SK-N-SH treated with all-trans-retinoic acid at 6 μM for 48 hours (cell line): ENCODE results near the gene ARHGEF1.
A peak's percentile ranks its signal among the peaks of the same experiment; 100 is the strongest.

ENCODE experiments used
- ATAC-seq: fragments of 200-7000 bp; cut with Tn5 transposase; 3 replicates; pipeline ENCODE4 v1.9.1; 2020; ENCODE audit warnings: mild to moderate bottlenecking, moderate library complexity
- ARNTL ChIP-seq: fragments of 450-650 bp; formaldehyde crosslinking; IDR thresholded peaks from 2 replicates; pipeline ENCODE4 v1.5.0; 2020; ENCODE audit warnings: low read depth, mild to moderate bottlenecking, moderate library complexity, borderline replicate concordance
- BACH2 ChIP-seq: fragments of 250-450 bp; sonication (Bioruptor Pico); IDR thresholded peaks from 2 replicates; pipeline ENCODE4 v1.9.0; 2021; ENCODE audit warnings: mild to moderate bottlenecking, borderline replicate concordance
- ESRRG ChIP-seq: fragments of 250-450 bp; sonication (Bioruptor Pico); IDR thresholded peaks from 2 replicates; pipeline ENCODE4 v1.6.1; 2021; ENCODE audit warnings: mild to moderate bottlenecking
- GLIS3 ChIP-seq: fragments of 250-450 bp; sonication (Bioruptor Pico); IDR thresholded peaks from 2 replicates; pipeline ENCODE4 v1.5.0; 2020; ENCODE audit warnings: mild to moderate bottlenecking, moderate library complexity
- ISL1 ChIP-seq: fragments of 250-450 bp; sonication (Bioruptor Pico); IDR thresholded peaks from 2 replicates; pipeline ENCODE4 v2.1.2; 2022; ENCODE audit warnings: mild to moderate bottlenecking, moderate library complexity
- OSR1 ChIP-seq: fragments of 250-450 bp; sonication (Bioruptor Pico); IDR thresholded peaks from 2 replicates; pipeline ENCODE4 v1.8.0; 2022; ENCODE audit warnings: moderate library complexity, mild to moderate bottlenecking, inconsistent platforms
- PPARA ChIP-seq: fragments of 250-450 bp; sonication (Bioruptor Pico); IDR thresholded peaks from 2 replicates; pipeline ENCODE4 v1.5.0; 2020; ENCODE audit warnings: mild to moderate bottlenecking, borderline replicate concordance
- RARB ChIP-seq: fragments of 250-450 bp; sonication (Bioruptor Pico); IDR thresholded peaks from 2 replicates; pipeline ENCODE4 v1.8.0; 2021; ENCODE audit warnings: mild to moderate bottlenecking, moderate library complexity
- SNAI2 ChIP-seq: fragments of 250-450 bp; sonication (Bioruptor Pico); IDR thresholded peaks from 2 replicates; pipeline ENCODE4 v1.5.0; 2020; ENCODE audit warnings: mild to moderate bottlenecking, moderate library complexity
- TCF4 ChIP-seq: fragments of 250-450 bp; sonication (Bioruptor Pico); IDR thresholded peaks from 2 replicates; pipeline ENCODE4 v1.8.0; 2021; ENCODE audit warnings: mild to moderate bottlenecking, moderate library complexity, borderline replicate concordance
- TOX ChIP-seq: fragments of 250-450 bp; sonication (Bioruptor Pico); IDR thresholded peaks from 2 replicates; pipeline ENCODE4 v1.8.0; 2021; ENCODE audit warnings: mild to moderate bottlenecking, moderate library complexity, borderline replicate concordance
- ZC3H10 ChIP-seq: fragments of 250-450 bp; sonication (Bioruptor Pico); IDR thresholded peaks from 2 replicates; pipeline ENCODE4 v1.5.1; 2021; ENCODE audit warnings: mild to moderate bottlenecking, moderate library complexity
- ZFP3 ChIP-seq: fragments of 250-450 bp; sonication (Bioruptor Pico); IDR thresholded peaks from 2 replicates; pipeline ENCODE4 v1.5.0; 2020; ENCODE audit warnings: mild to moderate bottlenecking, moderate library complexity
- ZFP30 ChIP-seq: fragments of 450-650 bp; formaldehyde crosslinking; IDR thresholded peaks from 2 replicates; pipeline ENCODE4 v1.5.0; 2022; ENCODE audit warnings: mild to moderate bottlenecking, moderate library complexity
- ZNF565 ChIP-seq: fragments of 450-650 bp; formaldehyde crosslinking; conservative IDR thresholded peaks from 2 replicates; pipeline ENCODE4 v1.5.0; 2020; ENCODE audit warnings: low read depth, mild to moderate bottlenecking, moderate library complexity
- ZNF70 ChIP-seq: fragments of 450-650 bp; formaldehyde crosslinking; IDR thresholded peaks from 2 replicates; pipeline ENCODE4 v1.5.0; 2020; ENCODE audit warnings: mild to moderate bottlenecking, moderate library complexity
- ZNF8 ChIP-seq: fragments of 450-650 bp; formaldehyde crosslinking; IDR thresholded peaks from 2 replicates; pipeline ENCODE4 v1.5.0; 2020; ENCODE audit warnings: mild to moderate bottlenecking, moderate library complexity
- TF ChIP-seq, protein P1 (sequence below): fragments of 250-450 bp; sonication (Bioruptor Pico); IDR thresholded peaks from 2 replicates; pipeline ENCODE4 v1.8.0; 2021; ENCODE audit warnings: low read depth, mild to moderate bottlenecking, moderate library complexity, borderline replicate concordance
- TF ChIP-seq, protein P2 (sequence below): fragments of 250-450 bp; sonication (Bioruptor Pico); IDR thresholded peaks from 2 replicates; pipeline ENCODE4 v1.5.1; 2021; ENCODE audit warnings: mild to moderate bottlenecking, moderate library complexity
- TF ChIP-seq, protein P3 (sequence below): fragments of 250-450 bp; sonication (Bioruptor Pico); IDR thresholded peaks from 2 replicates; pipeline ENCODE4 v1.5.1; 2020; ENCODE audit warnings: low read depth, mild to moderate bottlenecking, moderate library complexity
- TF ChIP-seq, protein P4 (sequence below): fragments of 250-450 bp; sonication (Bioruptor Pico); IDR thresholded peaks from 2 replicates; pipeline ENCODE4 v1.8.0; 2020; ENCODE audit warnings: mild to moderate bottlenecking, moderate library complexity, borderline replicate concordance

ARHGEF1 gene

DNA sequence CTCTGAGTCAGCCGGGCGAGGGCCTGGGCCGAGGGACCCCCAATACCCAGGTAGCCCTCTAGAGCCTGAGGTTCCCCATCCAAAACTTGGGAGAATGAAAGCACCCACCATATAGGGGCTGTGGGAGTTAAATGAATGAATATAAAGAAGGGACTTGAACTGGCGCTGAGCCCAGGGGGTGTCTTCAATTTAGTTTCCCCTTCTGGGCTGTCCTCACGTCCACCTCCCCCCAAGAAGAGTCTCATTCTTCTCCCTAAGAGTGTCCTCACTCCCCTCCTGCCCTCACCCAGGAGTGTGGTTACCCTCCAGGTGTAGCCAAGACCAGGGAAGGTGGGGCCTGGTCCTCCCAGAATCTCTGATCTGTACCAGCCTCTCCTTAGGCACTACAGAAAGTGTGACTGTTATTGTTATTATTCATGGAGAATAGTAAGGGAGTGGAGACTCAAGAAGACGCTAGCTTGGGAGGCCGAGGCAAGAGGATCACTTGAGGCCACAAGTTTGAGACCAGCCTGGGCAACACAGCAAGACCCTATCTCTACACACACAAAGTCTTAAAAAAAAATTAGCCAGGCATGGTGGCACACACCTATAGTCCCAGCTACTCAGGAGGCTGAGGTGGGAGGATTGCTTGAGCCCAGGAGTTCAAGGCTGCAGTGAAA is 3.2 kb upstream of the ARHGEF1 start:
- TF ChIP-seq, protein P1, sequence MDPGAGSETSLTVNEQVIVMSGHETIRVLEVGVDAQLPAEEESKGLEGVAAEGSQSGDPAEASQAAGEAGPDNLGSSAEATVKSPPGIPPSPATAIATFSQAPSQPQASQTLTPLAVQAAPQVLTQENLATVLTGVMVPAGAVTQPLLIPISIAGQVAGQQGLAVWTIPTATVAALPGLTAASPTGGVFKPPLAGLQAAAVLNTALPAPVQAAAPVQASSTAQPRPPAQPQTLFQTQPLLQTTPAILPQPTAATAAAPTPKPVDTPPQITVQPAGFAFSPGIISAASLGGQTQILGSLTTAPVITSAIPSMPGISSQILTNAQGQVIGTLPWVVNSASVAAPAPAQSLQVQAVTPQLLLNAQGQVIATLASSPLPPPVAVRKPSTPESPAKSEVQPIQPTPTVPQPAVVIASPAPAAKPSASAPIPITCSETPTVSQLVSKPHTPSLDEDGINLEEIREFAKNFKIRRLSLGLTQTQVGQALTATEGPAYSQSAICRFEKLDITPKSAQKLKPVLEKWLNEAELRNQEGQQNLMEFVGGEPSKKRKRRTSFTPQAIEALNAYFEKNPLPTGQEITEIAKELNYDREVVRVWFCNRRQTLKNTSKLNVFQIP (CRISPR knock-in tag), result no peak
- no peak for TF ChIP-seq ARNTL
- TF ChIP-seq, protein P2, sequence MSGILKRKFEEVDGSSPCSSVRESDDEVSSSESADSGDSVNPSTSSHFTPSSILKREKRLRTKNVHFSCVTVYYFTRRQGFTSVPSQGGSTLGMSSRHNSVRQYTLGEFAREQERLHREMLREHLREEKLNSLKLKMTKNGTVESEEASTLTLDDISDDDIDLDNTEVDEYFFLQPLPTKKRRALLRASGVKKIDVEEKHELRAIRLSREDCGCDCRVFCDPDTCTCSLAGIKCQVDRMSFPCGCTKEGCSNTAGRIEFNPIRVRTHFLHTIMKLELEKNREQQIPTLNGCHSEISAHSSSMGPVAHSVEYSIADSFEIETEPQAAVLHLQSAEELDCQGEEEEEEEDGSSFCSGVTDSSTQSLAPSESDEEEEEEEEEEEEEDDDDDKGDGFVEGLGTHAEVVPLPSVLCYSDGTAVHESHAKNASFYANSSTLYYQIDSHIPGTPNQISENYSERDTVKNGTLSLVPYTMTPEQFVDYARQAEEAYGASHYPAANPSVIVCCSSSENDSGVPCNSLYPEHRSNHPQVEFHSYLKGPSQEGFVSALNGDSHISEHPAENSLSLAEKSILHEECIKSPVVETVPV (CRISPR knock-in tag), result no peak
- TF ChIP-seq BACH2, result no peak
- no peak for TF ChIP-seq TOX (CRISPR knock-in tag)
- no peak for TF ChIP-seq ZFP30 (CRISPR knock-in tag)
- TF ChIP-seq SNAI2, result no peak
- no peak for TF ChIP-seq ZNF8 (CRISPR knock-in tag)
- no peak for TF ChIP-seq ISL1 (CRISPR knock-in tag)
- no peak for TF ChIP-seq ZNF565

DNA sequence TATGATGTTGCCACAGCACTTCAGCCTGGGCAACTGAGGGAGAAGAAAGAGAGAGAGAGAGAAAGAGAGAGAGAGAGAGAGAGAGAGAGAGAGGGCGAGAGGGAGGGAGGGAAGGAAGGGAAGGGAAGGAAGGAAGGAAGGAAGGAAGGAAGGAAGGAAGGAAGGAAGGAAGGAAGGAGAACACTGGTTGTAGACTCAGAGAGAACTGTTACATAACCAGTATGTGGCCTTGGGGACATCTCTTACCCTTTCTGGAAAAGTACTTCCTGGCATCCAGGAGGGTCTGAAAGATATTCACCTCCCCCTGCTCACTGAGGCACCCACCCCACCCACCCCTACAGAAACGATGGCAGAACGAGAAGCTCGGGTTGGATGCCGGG is 2.7 kb upstream of the ARHGEF1 start:
- ATAC-seq, result no peak
- TF ChIP-seq ZC3H10 (CRISPR knock-in tag) (no peak), ESRRG (CRISPR knock-in tag) (no peak), BACH2 (no peak), ISL1 (CRISPR knock-in tag) (no peak), SNAI2 (no peak), PPARA (CRISPR knock-in tag) (no peak), GLIS3 (no peak), OSR1 (CRISPR knock-in tag) (no peak), RARB (CRISPR knock-in tag) (no peak), ZFP3 (CRISPR knock-in tag) (no peak), ZFP30 (CRISPR knock-in tag) (no peak), TOX (CRISPR knock-in tag) (no peak)
- TF ChIP-seq, protein P3, sequence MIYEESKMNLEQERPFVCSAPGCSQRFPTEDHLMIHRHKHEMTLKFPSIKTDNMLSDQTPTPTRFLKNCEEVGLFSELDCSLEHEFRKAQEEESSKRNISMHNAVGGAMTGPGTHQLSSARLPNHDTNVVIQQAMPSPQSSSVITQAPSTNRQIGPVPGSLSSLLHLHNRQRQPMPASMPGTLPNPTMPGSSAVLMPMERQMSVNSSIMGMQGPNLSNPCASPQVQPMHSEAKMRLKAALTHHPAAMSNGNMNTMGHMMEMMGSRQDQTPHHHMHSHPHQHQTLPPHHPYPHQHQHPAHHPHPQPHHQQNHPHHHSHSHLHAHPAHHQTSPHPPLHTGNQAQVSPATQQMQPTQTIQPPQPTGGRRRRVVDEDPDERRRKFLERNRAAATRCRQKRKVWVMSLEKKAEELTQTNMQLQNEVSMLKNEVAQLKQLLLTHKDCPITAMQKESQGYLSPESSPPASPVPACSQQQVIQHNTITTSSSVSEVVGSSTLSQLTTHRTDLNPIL, result no peak
- TF ChIP-seq, protein P4, sequence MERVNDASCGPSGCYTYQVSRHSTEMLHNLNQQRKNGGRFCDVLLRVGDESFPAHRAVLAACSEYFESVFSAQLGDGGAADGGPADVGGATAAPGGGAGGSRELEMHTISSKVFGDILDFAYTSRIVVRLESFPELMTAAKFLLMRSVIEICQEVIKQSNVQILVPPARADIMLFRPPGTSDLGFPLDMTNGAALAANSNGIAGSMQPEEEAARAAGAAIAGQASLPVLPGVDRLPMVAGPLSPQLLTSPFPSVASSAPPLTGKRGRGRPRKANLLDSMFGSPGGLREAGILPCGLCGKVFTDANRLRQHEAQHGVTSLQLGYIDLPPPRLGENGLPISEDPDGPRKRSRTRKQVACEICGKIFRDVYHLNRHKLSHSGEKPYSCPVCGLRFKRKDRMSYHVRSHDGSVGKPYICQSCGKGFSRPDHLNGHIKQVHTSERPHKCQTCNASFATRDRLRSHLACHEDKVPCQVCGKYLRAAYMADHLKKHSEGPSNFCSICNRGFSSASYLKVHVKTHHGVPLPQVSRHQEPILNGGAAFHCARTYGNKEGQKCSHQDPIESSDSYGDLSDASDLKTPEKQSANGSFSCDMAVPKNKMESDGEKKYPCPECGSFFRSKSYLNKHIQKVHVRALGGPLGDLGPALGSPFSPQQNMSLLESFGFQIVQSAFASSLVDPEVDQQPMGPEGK (CRISPR knock-in tag), result no peak
- TF ChIP-seq, protein P1 (CRISPR knock-in tag), result no peak

More for the DNA sequence above, 3.2 kb upstream of the ARHGEF1 start:
- ATAC-seq, result no peak

DNA sequence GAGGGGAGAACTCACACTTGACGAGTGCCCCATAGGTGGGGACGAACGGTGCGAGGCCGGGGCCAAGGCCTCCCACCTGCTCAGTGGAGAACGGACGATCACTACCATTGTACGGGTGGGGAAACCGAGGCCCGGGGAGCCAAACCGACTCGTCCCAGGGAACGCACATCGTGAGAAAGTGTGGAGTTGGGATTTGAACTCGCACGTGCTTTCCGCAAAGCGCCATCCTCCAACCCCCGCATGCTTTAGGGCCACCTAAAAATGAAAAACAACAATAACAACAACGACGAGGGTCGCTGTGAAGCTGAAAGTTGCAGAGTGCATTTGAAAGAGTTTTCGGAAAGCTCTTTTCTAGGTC is 458 bp downstream of the ARHGEF1 start:
- ATAC-seq, result no peak
- TF ChIP-seq OSR1 (CRISPR knock-in tag) (no peak), ZNF70 (CRISPR knock-in tag) (no peak), TCF4 (CRISPR knock-in tag) (no peak), GLIS3 (no peak), ZNF8 (CRISPR knock-in tag) (no peak)
- TF ChIP-seq, protein P3, result 0 out of 2 replicates have a peak, but pooled peaks have one; percentile 20
